GM21528 (cell line): ENCODE results near the gene MAP1LC3A.

Experiments
- ATAC-seq: cut with Tn5 transposase; IDR thresholded peaks from one replicate; pipeline ENCODE4 v1.9.1; 2021; ENCODE audit warnings: mild to moderate bottlenecking, moderate library complexity; ENCODE audit not compliant: unreplicated experiment, low FRiP score

Gene MAP1LC3A

DNA sequence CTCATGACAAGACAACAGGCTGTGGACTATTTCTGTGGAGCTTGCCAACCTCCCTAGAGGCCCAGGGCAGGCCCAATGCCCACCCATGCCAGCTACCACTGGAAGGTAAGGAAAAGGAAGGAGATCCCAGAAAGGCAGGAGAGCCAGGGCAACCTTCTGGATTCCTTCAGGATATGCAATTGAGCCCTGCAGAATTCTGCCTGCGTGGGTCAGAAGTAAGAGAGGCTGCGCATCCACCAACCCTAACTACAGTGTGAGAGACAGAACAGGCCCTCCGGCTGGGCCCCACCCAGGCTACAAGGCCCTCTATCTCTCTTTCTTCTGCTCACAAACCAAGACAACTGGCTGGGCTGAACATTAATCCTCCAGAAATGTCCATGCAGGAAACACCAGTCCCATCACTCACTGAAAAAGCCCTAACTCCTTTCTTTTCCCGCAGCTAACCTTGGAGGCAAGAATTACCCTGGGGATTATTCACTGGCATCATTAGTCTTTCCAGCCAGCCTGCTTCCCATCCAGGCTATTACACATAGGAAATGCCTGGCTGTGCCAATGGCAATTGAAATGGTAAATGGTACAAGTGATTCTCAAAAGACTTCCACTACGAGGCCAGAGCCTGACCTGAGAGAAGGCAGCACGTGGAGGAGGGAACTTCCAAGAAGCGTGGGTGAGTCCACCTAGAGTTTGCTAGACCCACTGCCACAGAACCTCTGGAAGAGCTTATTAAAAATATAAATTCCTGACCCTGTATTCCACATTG, 15.2 kb downstream of the MAP1LC3A start:
- no peak for ATAC-seq

DNA sequence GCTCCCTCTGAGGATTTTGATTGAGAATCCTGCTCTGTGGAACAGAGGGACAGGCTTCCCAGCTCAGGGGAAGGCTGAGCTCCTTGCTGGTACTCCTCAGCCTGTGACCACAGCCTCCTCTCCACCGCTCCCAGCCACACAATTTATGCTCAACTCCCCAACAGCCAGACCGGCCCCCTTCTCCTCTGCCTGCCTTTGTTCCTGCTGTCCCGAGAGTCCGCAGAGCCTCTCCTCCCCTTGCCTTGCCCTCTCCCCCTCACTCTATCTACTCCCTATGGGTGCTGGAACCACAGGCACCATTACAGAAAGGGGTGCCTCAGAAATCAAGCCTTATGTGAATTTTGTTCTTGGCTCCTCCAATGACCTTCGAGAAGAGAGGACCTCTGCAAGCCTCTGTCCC, 15.9 kb downstream of the MAP1LC3A start:
- no peak for ATAC-seq

DNA sequence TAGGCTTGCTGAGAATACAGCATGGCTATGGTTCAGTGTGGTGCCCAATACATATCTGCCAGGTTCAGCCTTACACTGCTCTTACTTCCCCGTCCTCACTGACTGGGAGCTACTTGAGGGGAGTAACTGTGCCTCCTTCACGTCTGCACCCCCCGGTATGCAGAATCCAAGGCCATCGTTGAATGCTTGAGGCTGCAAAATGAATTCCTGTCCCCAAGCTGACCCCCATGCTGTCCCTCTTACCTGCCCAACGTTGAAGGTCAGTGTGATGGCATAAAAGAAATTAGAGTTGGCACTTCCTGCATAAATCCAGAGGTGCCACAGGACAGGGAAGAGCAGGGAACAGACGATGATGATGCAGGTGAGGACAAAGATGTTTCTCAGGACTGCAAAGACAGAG, 16.3 kb downstream of the MAP1LC3A start:
- ATAC-seq: no peak

DNA sequence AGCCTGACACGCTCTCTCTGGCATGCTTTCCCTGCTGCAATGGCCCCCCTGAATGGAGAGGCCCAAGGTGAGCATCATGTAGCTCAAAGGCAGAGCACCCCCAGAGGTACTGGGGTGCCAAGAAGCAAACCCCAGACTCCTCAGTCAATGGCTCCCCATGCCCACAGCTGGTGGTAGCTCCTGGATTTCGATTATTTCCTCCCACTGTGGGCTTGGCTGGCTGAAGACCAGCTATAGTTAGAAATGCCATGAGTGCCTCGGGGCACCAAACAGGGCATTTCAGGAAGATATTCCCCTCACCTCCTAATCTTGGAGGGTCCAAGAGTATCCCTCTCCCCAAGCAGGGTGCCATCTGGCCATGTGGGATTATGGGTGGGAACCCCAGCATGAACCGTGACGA, 16.8 kb downstream of the MAP1LC3A start:
- ATAC-seq: no peak

DNA sequence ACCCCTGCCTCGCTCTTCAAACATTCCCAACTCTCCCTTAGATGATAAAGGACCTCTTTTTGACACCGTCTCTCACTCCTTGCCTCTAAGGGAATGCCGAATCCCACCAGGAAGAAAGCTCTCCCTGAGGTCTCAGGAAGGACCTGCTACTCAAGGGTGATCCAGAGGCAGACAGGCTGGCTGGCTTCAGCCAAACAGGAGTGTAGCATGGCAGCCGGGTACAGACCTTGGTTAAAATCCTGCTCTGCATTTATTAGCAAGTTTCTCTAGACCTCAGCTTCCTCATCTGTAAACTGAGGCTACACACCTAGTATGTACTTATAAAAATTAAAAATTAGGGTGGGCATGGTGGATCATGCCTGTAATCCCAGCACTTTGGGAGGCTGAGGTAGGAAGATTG, 17.2 kb downstream of the MAP1LC3A start:
- no peak for ATAC-seq

DNA sequence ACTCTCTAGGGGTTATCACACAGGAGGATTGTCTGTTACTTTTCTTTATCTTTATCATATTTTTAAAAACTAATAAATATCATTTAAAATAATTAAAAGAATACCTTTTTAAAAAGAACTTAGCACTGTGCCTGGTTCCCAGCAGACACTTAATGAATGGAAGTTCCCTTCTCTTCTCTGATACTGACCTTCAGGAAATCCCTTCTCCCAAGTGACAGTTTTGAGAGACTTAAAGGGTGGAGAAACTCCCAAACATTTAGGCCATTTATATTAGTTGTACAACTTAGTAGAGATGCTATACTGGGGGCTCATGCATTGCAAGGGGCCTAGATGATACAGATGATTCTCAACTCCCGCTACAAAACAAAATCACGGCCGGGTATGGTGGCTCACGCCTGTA, 18.5 kb downstream of the MAP1LC3A start:
- ATAC-seq: no peak

DNA sequence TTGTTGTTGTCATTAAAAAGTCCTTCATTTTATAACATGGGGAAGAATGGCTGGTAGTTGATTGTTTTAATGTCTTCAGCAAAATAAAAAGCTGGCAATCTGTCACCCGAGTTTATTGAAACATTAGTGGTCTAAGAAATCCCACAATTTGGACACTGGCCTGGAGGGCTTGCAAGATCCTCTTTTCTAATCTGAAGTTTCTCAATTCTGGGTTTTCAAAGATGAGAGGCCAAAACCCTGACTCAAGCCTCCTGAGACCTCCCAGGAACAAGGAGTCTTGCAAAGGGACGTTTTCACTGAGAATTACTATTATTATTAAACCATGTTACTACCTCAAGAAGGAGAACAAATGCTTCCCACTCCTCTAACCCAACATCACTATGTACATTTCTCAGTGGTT, 19.5 kb downstream of the MAP1LC3A start:
- no peak for ATAC-seq

DNA sequence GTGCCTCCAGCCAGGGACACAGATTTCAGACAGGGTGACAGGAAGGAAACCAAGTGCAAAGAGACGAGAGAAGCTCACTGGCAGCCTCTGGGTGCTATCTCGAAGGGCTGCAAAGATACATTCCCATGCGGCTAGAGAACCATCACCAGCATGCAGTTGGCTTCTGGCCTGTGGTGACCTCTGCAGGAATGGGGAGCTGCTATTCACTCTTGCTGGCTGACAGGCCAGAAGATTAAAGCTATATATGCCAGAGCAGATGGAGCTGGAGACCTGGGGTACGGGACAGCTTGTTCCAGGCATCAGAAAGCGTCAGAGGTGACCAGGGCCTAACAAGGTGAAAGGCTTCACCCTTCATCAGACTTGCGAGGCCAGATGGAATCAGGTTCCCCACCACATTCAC, 20.0 kb downstream of the MAP1LC3A start:
- no peak for ATAC-seq

DNA sequence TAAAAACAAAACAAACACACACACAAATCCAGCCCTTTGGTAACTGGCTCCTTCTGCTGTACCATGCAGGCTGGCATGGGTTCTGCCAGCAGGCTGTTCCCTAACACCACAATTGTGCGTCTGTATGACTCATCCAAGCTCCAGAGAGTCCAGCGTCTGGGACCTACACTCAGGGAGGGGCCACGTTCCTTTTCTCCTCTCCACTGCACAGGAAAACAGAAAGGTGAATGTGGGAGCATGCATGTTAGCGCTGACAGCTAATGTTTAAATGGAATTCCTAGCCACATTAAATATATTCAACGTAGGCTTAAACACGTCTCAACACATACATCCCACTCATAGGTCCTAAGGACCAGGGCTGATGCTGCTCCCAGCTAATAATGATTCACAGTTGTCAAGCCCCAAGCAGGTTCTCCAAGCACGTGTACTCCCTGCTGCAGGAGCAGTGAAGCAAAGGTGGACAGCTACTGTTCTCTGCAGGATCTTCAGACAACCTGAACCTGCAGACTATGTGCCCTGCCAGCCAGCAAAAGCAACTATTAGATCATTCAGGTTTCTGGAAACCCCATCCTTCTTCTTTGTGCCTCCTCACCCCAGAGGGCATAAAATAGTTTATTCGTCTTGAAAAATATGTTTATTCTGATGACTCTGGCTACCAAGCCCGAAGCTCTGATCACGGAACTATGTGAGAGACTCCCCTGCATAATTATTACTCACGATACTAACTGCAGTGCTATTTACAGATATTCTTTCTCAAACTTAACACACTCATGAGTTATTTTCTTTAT, 20.9 kb downstream of the MAP1LC3A start:
- no peak for ATAC-seq

DNA sequence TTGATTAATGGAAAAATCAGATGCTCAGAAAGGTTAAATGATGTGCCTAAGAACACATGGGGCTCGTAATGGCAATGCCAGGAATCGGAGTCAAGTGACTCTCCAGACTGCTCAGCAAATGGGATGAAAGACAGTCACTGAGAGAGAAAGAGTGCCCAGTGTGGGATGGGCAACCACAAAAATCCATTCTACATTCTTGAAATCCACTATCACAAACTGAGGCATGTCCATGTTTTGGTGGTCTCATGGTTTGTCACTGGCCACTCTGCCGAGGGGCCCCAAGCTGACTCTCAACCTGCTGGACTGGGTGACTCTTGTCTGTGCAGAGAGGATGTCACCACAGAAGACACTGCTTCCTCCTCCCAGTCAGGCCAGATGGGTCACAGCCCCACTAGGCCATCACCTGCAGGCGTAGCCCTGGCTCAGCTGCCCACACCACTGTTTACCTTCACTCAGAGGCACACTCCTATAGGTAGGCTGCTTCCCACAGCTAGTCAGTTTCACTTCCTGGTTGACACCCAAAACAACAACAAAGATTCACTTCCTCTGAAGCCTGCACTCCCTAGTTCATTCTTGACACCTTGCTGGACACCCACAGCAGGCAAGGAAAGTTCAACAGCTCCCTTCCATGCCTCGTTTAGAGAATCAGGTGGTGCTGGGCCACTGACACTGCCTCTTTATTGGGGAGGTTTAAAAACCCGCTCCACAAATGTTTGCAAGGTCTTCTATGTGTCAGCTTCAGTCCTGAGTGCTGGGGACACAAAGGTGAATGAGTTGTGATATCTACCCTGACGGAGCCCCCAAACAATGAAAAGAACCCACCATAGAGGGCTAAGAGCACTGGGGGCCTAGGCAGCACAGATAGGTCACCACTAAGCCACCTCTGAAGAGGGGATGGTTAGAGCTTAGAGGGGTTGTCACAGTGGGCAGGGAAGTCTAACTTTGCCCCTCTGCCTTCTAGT, 21.7 kb downstream of the MAP1LC3A start:
- ATAC-seq: no peak

DNA sequence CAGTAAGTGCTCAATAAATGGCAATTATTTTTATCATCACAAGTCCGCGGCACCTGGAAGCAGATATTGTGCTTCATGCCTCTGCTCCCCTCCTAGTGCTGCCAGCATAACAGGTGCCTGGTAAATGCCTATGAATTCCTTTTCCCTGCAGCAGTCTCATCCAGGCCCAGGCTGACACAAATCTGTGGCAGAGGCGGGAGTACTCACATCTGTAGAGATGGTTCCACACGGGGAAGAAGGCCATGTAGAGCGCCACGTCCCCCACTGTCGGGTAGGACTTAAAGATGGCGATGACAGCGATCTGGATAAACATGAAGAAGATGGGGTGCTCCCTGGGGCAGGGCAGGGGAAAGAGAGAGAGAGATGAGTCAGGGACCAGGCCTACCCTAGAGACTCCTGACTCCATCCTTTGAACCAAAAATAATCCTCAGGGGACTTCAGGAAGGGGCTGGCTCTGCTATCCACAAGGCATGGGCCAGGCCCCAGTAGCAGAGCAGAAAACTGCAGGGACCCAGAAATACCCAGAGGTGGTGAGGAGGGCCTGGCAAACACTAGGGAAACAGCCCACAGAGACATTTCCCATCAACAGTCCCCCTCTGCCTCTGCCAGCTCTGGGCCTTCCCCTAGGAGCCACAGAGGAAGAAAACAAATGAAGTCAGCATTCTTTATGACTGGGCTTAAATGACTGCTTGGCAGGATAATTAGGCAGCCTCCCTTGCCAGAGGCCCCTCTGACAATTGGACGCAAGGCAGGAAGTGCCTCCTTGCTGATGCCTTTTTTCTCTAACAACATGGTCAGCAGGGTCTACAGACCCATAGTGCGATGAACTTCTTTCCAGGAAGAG, 23.0 kb downstream of the MAP1LC3A start:
- no peak for ATAC-seq

DNA sequence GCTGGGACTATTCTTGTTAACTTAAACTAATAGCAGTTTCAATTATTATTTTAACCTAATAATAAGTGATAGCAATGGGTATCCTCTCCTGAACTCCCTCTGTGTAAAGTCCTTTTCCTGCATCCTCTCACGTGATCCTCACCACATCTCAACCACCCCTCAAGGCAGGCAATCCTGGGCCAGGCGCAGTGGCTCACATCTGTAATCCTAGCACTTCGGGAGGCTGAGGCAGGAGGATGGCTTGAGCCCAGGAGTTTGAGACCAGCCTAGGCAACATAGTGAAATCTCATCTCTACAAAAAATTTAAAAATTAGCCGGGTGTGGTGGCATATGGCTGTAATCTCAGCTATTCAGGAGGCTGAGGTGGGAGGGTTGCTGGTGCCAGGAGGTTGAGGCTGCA, 23.7 kb downstream of the MAP1LC3A start:
- ATAC-seq: no peak

DNA sequence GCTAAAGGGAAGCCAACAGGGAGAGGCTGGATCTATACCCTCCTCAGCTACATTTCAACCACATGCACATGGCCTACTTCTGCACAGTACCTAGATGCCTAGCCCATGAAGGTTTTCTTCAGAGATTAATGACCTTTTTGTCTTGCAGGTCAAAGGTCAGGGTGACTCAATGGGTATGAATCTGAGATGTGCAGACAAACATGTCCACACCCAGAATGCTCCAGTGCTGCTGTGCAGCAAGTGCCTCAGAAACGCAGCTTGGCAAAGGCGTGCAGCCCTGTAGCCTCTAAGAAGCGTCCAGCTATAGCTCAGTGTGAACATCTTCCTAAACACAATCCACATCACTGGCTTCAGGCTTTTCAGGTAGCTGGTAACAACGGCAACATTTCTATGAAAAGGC, 24.4 kb downstream of the MAP1LC3A start:
- ATAC-seq: no peak

DNA sequence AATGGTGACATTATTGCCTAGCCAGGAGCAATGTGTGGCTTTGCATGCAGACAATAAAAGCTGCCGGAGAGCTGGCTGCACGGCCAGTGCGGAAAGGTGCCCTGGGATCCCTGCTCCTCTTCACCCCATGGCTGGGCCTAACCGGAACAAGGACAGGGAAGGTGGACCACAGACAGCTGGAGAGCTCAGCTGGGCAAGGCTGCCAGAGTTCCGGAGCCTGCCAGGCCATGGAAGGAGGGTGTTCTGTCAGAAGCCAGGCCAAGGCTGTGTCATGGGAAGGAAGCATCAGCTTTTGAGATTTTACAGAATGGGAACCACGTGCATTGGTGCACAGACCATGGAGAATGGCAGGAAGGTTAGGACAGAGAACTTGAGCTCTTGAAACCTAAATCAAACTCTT, 25.0 kb downstream of the MAP1LC3A start:
- ATAC-seq: no peak

DNA sequence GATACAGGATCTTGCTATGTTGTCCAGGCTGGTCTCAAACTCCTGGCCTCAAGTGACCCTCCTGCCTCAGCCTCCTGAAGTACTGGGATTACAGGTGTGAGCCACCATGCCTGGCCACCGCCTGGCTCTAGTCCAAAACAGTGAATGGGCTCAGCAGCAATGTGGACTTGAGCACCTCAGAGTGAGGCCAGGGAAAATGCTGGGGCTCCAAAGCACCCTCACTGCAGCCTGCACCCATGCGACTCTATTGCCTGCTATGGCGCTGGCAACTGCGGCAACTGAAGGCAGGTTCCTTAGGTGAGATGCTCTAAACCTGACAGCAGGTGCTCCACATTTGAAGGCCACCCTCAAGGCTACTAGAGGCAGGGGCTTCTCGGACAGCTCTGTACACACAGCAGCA, 26.5 kb downstream of the MAP1LC3A start:
- no peak for ATAC-seq

DNA sequence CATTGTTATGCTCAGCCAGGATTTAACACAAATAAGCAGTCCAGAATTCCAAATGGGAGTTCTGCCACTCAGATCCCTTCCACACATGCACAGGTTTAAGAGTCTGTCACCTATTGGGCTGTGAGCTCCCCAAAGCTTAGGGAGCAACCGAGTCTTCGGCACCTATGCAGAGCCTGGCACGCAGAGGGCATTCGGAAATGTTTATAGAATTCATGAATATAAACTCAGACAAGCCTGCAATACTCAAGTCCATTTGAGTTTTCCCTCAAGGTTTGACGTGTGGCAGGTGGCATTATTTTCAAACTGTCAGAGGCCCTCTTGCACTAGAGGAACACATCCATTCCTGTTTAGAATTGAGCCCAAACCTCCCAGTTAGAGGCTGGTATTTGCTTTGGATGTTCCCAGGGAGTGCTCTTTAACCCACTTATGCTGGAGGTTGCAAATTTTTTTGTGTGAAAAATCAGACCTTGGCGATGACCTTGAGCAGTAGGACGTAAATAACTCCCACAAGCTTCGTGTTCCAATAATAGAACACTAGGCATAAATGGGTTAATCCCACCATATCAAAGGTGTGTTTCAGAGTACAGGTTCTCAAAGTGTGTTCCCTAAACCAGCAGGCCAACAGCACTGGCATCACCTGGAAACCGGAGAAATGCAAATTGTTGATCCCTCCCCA, 28.1 kb downstream of the MAP1LC3A start:
- no peak for ATAC-seq

DNA sequence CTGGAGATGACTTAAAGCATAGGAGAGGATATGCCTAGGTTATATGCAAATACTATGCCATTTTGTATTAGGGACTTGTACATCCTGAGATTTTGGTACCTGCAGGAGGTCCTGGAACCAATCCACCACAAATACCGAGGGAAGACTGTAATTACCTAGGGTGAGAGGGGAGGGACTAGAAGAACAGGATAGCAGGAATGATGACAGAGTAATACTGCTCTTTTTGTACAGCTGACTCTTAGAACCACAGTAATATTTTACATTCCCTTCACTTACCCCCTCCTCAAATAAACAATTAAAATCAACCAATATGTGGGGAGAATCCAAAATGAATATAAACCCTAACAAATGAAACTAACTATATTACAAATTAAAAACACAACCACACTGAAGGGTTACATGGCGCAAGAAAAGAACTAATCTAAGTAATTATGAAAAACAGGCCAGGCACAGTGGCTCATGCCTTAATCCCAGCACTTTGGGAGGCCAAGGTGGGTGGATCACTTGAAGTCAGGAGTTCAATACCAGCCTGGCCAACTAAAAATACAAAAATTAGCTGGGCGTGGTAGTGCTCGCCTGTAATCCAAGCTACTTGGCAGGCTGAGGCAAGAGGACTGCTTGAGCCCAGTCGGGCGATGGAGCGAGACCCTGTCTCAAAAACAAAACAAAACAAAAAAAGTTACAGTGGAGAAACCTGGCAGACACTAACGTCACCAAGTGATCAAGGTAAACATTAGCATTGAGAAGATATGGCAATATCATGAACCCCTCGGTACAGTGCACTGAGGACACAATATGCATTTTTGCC, 37.1 kb downstream of the MAP1LC3A start:
- ATAC-seq: no peak

DNA sequence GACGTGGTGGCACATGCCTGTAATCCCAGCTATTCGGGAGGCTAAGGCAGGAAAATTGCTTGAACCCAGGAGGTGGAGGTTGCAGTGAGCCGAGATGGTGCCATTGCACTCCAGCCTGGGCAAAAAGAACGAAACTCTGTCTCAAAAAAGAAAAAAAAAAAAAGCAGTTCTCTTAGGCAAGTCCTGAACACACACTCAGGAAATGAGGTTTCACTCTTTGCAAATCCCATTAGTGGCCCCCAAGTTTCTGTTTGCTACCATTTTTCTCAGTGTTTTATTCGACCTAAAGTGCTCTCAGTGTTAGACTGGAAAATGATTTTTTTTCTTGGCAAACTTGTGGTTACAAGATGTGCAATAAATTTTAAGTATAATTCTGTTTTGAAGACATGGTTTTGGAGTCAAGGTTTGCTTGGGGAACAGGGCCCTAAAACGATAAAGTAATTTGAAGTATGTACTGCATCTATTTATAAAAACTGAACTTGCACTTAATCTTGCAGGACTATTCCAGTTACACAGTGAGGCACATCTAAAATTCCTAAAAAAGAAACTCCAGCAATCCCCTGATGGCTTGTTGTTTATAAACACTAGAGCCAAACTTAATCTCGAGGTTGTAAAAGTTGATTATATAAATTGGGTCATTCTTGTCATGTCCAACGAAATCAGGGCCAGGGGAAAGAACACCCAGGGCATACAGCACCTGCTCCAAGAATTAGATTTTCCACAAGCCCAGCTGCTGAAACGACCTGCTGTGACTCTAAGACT, 42.6 kb downstream of the MAP1LC3A start:
- ATAC-seq: no peak
